Left colon (tissue), 2 donors: Measurements from ENCODE around the gene CENPL. TPM values are rescaled to one million over a fixed set of nuclear protein-coding genes. Genes with fewer than 3 reads are reported as not detected.
"Not testable (repeated sequence)": the region's sequence is repeated elsewhere in the genome, so short reads cannot be mapped to it uniquely, and the experiment has no call there.

ENCODE experiments used
- ATAC-seq: fragments of 200-7000 bp; cut with Tn5 transposase; one replicate; pipeline ENCODE4 v1.9.1; 2020; ENCODE audit warnings: mild to moderate bottlenecking, moderate library complexity
- DNase-seq, 2 donors: peaks; one replicate each; pipeline ENCODE4 v3.0.0-alpha.2; 2020
- intact Hi-C, 2 donors: fragments of 100-400 bp; cut with DNase I in 1 of 2; cut with micrococcal nuclease in 1 of 2; formaldehyde crosslinking; loops; one replicate each; pipeline versions ENCODE4 v1.11.2 to v1.14.0; 2022; cut with DNase I, micrococcal nuclease
- total RNA-seq, 2 donors: library from RNA; stranded (reverse); fragmentation: NEBNext Ultra II Directional; extraction: Animal tissue kit (Norgen Biotek cat#: 25700); gene quantifications; one replicate each; pipeline ENCODE4 v1.2.1, GENCODE V29; 2021
- donor health status: DM: no; HTN: no; CAD: no.
- donor health status: DM: yes; HTN: yes; CAD: no.

CENPL gene
- total RNA-seq, 2 donors from 2014 or later = 3.2 to 6.8 TPM

GRCh38 chr1:173771560-173771959 lies 53.1 kb downstream of the CENPL start:
- ATAC-seq (no peak), DNase-seq (no peak)
- intact Hi-C loops = no loop called here

- intact Hi-C loops, DNase-seq: not testable (repeated sequence)
Observed at GRCh38 chr1:173770330-173770729, 54.4 kb downstream of the CENPL start.

GRCh38 chr1:173768827-173769226 lies 55.9 kb downstream of the CENPL start:
- intact Hi-C loops = no loop called here
- ATAC-seq = no peak
- no peak for DNase-seq

More at GRCh38 chr1:173770330-173770729, 54.4 kb downstream of the CENPL start:
- not testable (repeated sequence) for ATAC-seq

DNA sequence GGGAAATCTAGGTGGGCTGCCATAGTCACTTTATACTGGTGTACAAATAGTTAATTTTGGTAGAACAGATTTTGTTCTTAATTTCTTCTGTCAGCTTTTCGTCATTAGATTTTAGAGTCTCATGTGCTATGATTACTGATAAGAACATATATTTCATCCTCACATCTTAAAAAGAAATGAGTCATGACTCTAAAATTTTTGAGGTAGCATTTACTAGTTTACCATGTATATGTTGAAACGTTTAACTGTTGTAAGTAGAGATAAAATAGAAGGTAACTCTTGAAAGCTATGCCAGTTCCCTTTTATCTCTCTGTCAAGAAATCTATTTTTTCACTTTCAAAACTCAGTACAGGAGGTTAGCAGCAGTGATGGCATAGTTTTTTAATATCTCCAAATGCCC lies 56.5 kb downstream of the CENPL start:
- ATAC-seq (no peak), DNase-seq (no peak)
- intact Hi-C loops = no loop called here

GRCh38 chr1:173764331-173764730 lies 60.4 kb downstream of the CENPL start:
- DNase-seq, intact Hi-C loops, ATAC-seq: not testable (repeated sequence)

- DNase-seq (no peak), ATAC-seq (no peak)
- intact Hi-C loops = no loop called here
Observed at GRCh38 chr1:173758980-173759379, 65.7 kb downstream of the CENPL start.

GRCh38 chr1:173758110-173758509 lies 66.6 kb downstream of the CENPL start:
- intact Hi-C loops = no loop called here
- ATAC-seq = no peak
- DNase-seq = no peak

GRCh38 chr1:173757666-173758065 lies 67.0 kb downstream of the CENPL start:
- DNase-seq (no peak), ATAC-seq (no peak)
- intact Hi-C loops = no loop called here

- DNase-seq (no peak), ATAC-seq (peak; percentile 50)
- intact Hi-C loops = no loop called here
Observed at GRCh38 chr1:173753830-173754229, 70.9 kb downstream of the CENPL start.

Other genes starting within 250 kb of the CENPL start
- under 1 TPM in 1 of 2 donors, not detected in 1; 0.17 TPM for gene SLC9C2, start 221.8 kb downstream of the CENPL start, total RNA-seq
- gene TEX50, start 189.5 kb downstream of the CENPL start, total RNA-seq = not detected
- gene ANKRD45, start 155.0 kb downstream of the CENPL start, total RNA-seq = 1 to 10 TPM; 1.3 to 1.7 TPM
- gene KLHL20, start 109.9 kb downstream of the CENPL start, total RNA-seq = 10 to 100 TPM; 23.3 to 25.1 TPM
- gene DARS2, start 210 bp downstream of the CENPL start, total RNA-seq = 10 to 100 TPM; 24.3 to 27.4 TPM
- gene GAS5, start 43.1 kb upstream of the CENPL start, total RNA-seq = 100 to 1,000 TPM; 241 to 261 TPM
- 1 to 10 TPM; 7.1 to 8.4 TPM for gene ZBTB37, start 43.5 kb upstream of the CENPL start, total RNA-seq
- gene SERPINC1, start 92.4 kb upstream of the CENPL start, total RNA-seq = under 1 TPM in 1 of 2 donors, not detected in 1; 0.49 TPM
- gene RC3H1, start 197.5 kb upstream of the CENPL start, total RNA-seq = 10 to 100 TPM; 34.9 to 37.8 TPM